HepG2 (cell line): ENCODE data around the gene MCM3. TPM values are rescaled to one million over a fixed set of nuclear protein-coding genes. Genes with fewer than 3 reads are reported as not detected.

Source experiments
- CBX5 ChIP-seq: sonication (generic); formaldehyde crosslinking; IDR thresholded peaks from 2 replicates; pipeline ENCODE4 v1.4.0; 2020; ENCODE audit warnings: missing genetic modification reagents, borderline replicate concordance
- CENPBD1 ChIP-seq: sonication (generic); formaldehyde crosslinking; IDR thresholded peaks from 2 replicates; pipeline ENCODE4 v1.8.0; 2022; ENCODE audit warnings: missing genetic modification reagents, low read depth, mild to moderate bottlenecking, borderline replicate concordance
- CREB1 ChIP-seq, 2 experiments: fragments of 450-650 bp in 1 of 2; IDR thresholded peaks; 2 replicates each; pipeline ENCODE4 v1.6.1; 2016 to 2017; ENCODE audit warnings: control low read depth in 1 of 2, mild to moderate bottlenecking in 1 of 2, missing compliant biosample characterization in 1 of 2, missing genetic modification characterization in 1 of 2
- ETS1 ChIP-seq: sonication (generic); formaldehyde crosslinking; IDR thresholded peaks from 2 replicates; pipeline ENCODE4 v1.4.0; 2020; ENCODE audit warnings: missing genetic modification reagents
- ETV5 ChIP-seq: IDR thresholded peaks from 2 replicates; pipeline ENCODE4 v1.6.1; 2018; ENCODE audit warnings: missing biosample characterization, missing genetic modification reagents, inconsistent platforms, borderline replicate concordance
- FOXA3 ChIP-seq: IDR thresholded peaks from 2 replicates; pipeline ENCODE4 v1.6.1; 2016; ENCODE audit warnings: missing genetic modification reagents, missing compliant biosample characterization
- GPBP1L1 ChIP-seq: sonication (generic); formaldehyde crosslinking; IDR thresholded peaks from 2 replicates; pipeline ENCODE4 v1.5.0; 2020; ENCODE audit warnings: mild to moderate bottlenecking, missing genetic modification reagents
- IRF2 ChIP-seq: IDR thresholded peaks from 2 replicates; pipeline ENCODE4 v1.6.1; 2018; ENCODE audit warnings: missing genetic modification reagents, missing compliant biosample characterization
- MAFF ChIP-seq: IDR thresholded peaks from 2 replicates; pipeline ENCODE4 v1.6.1; 2011; ENCODE audit warnings: low read depth, low read length, improper control_type of control experiment
- SMAD9 ChIP-seq: sonication (generic); formaldehyde crosslinking; IDR thresholded peaks from 2 replicates; pipeline ENCODE4 v1.5.1; 2020; ENCODE audit warnings: mild to moderate bottlenecking, missing genetic modification reagents
- YEATS4 ChIP-seq: sonication (generic); formaldehyde crosslinking; IDR thresholded peaks from 2 replicates; pipeline ENCODE4 v1.4.0; 2020; ENCODE audit warnings: missing genetic modification reagents, borderline replicate concordance
- ZBTB49 ChIP-seq: sonication (generic); formaldehyde crosslinking; IDR thresholded peaks from 2 replicates; pipeline ENCODE4 v1.4.0; 2020; ENCODE audit warnings: missing genetic modification reagents, borderline replicate concordance
- ZFP62 ChIP-seq: sonication (generic); formaldehyde crosslinking; IDR thresholded peaks from 2 replicates; pipeline ENCODE4 v1.4.0; 2020; ENCODE audit warnings: missing genetic modification reagents
- ZNF138 ChIP-seq: sonication (generic); formaldehyde crosslinking; IDR thresholded peaks from 2 replicates; pipeline ENCODE4 v1.5.0; 2020; ENCODE audit warnings: mild to moderate bottlenecking, low read depth, missing genetic modification reagents
- ZNF441 ChIP-seq: sonication (generic); formaldehyde crosslinking; IDR thresholded peaks from 2 replicates; pipeline ENCODE4 v1.7.0; 2021; ENCODE audit warnings: missing genetic modification reagents, borderline replicate concordance
- ZNF644 ChIP-seq: IDR thresholded peaks from 2 replicates; pipeline ENCODE4 v1.6.1; 2016; ENCODE audit warnings: low read depth
- ZNF704 ChIP-seq: sonication (generic); formaldehyde crosslinking; IDR thresholded peaks from 2 replicates; pipeline ENCODE4 v1.8.1; 2023; ENCODE audit warnings: mild to moderate bottlenecking, inconsistent platforms, moderate library complexity, missing genetic modification reagents, borderline replicate concordance
- ZNF747 ChIP-seq: sonication (generic); formaldehyde crosslinking; IDR thresholded peaks from 2 replicates; pipeline ENCODE4 v1.8.1; 2023; ENCODE audit warnings: missing genetic modification reagents, mild to moderate bottlenecking, borderline replicate concordance
- polyA plus RNA-seq, 8 experiments: library from polyadenylated mRNA; depleted of rRNA in 3 of 8; stranded (reverse) in 7 of 8; unstranded in 1 of 8; fragments of >200 nt; fragmentation: Illumina TruSeq in 4 of 8; extraction: Trizol in 4 of 8; gene quantifications; 2 replicates each; pipeline versions ENCODE4 v1.2.1 to v1.2.3, GENCODE V29; 2011 to 2016; ENCODE audit warnings: low read depth in 4 of 8, missing spikeins in 1 of 8, mixed read lengths in 1 of 8; ENCODE audit not compliant: insufficient read depth in 1 of 8
- total RNA-seq, 5 experiments: library from RNA; depleted of rRNA; stranded (reverse); fragments of >200 nt; fragmentation: Illumina TruSeq; extraction: Trizol; gene quantifications; 2 replicates each; pipeline ENCODE4 v1.2.3, GENCODE V29; 2016; ENCODE audit warnings: low read depth in 1 of 5

The MCM3 gene
- total and polyA plus RNA-seq, 2 of the 13 experiments (the other 11 are each of a cell fraction or from before 2014, with no cell fraction given) = 164 to 288 TPM

- TF ChIP-seq ETS1 (no peak), MAFF (peak; percentile 11; the same call in 1 of the 2 replicates), ZNF747 (0 out of 2 replicates have a peak, but pooled peaks have one; percentile 30), ETV5 (CRISPR knock-in tag) (no peak), ZNF441 (CRISPR knock-in tag) (no peak), CENPBD1 (CRISPR knock-in tag) (no peak), CBX5 (CRISPR knock-in tag) (no peak), ZNF644 (CRISPR knock-in tag) (0 out of 2 replicates have a peak, but pooled peaks have one; percentile 3), ZFP62 (CRISPR knock-in tag) (no peak), SMAD9 (CRISPR knock-in tag) (no peak), ZNF138 (CRISPR knock-in tag) (0 out of 2 replicates have a peak, but pooled peaks have one; percentile 5), ZBTB49 (CRISPR knock-in tag) (no peak), GPBP1L1 (CRISPR knock-in tag) (no peak), YEATS4 (CRISPR knock-in tag) (no peak), IRF2 (no peak), CREB1 (IDR thresholded peaks at IDR 0.05) (no peak), CREB1 (CRISPR knock-in tag; IDR thresholded peaks at IDR 0.05) (no peak), ZNF704 (CRISPR knock-in tag) (no peak), FOXA3 (no peak)
These were observed 15.1 kb upstream of the MCM3 start (continued) for GRCh38 chr6:52299653-52300052.
